Activated CD4-positive, alpha-beta T cell treated with anti-CD3 and anti-CD28 coated beads, Interleukin-2, amount 50 U/mL, for 48 hours (primary cell): ENCODE results near the gene METTL25.

Experiments used
- DNase-seq, 2 experiments: peaks; one replicate each; pipeline ENCODE4 v3.0.0-alpha.2; 2020

METTL25 gene

DNA sequence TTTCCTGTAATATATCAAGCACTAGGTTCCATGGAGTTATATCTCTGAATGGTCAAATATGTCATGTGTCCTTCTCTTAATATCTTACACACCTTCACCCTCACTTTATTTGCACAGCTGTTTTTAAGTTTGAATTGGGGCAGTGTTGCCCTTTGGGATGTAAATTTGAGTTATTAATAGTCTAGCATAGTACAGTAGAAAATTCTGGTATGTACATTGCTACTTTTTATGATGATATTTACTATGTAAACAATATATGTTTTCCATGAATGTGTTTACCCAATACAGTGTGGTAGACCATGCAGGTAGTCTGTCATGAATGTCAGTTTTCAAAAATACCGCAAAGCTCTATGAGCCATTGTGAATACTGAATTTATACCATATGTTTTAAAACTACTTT, 50.5 kb downstream of the METTL25 start:
- DNase-seq, result no peak

DNA sequence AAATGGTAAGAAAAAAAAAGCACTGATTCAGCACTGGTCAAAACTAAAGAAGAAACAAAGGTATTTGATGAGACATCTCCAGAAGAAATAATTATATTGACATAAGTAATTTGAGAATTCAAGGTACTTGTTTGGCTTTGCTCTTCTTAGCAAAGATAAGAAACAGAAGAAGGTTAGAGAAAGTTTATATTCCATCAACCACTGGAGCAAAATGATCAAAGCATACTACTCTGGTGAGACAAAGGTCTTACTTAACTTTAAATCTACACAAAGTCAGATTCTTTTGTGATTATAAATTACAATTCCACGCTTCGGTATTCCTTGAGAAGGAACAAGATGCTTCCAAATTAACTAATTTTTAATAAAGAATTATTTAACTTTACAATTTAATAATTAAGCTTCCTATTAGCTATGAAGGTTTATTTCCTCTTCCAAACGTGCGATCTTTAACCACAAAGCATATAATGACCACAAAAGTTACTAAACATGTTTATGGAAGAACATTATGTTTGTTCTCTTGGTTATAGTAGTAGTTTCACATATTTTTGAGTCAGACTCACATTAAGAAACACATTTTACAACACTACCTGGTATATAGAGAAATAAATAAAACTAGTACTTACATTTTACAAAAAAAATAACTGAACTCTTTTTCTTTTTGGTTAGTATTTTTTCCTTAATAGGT, 53.4 kb downstream of the METTL25 start:
- DNase-seq, result no peak

DNA sequence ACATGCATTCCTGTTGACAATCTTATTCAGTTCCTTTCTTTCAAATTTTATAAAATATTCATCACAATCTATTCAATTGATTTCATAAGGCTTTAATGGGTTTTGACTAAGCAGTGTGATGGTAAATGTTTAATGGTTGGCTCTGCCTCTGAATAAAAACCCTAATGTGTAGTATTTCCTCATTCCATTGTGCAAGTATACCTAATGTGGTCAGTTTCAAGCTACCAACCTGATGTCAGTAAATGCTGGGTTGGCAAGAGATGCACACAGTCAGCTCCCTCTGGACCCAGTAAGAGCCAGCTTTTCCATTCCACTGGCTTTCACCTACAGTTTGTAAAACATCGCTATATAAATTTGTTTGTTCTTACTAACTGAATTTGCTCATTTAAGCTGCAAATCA, 53.9 kb downstream of the METTL25 start:
- DNase-seq, result no peak

DNA sequence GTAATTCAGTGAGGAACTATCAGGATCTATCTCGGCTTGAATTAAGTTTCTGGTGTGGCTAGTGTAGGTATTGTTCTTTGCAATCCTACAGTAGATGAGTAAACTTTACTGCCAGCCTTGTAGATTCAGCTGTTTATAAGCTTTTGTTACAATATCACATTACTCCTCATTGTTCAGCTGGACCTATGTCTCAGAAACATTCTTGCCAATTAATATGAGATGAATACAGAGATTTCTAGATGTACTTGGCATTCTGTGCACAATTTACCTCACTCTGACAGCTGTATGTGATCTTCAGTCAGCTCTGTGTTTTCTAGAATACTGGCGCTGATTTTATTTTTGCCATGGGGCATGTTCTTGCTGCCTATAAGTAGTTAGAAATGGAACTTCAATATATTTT, 55.7 kb downstream of the METTL25 start:
- no peak for DNase-seq

- no peak for DNase-seq
Observed at GRCh38 chr12:82414926-82415325, 56.6 kb downstream of the METTL25 start.

DNA sequence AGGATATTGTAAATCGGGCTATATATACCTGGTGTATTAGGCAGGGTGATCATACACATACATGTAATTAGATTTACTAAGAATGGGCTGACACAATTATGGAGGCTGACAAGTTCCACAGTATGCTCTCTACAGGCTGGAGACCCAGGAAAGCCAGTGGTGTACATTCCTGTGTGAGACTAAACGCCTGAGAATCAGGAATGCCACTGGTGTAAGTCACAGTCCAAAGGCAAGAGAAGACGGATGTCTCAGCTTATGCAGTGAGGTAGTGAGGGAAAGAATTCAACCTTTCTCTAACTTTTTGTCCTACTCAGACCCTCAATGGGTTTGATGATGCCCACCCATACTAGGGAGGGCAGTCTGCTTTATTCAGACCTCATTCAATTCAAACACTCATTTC, 57.1 kb downstream of the METTL25 start:
- no peak for DNase-seq

GRCh38 chr12:82425241-82425640, 66.9 kb downstream of the METTL25 start:
- no peak for DNase-seq

DNA sequence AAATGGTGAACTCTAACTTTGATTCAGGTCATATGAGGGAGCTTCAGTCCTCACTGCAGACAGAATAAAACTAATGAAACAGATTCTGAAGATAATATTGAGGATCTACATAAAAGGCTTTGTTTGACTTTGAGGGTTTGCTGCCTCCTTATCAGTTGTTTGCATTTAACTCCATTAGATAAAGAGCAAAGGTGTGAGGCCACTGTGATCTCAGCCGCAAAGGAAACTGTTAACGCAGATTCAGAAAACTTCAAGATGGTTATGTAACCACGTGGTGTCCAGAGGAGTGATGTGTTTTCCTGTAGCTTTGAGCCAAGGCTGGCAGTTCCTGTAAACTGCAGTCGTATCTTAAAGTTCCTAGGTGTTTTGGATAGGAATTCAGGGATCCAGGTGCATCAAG, 67.8 kb downstream of the METTL25 start:
- DNase-seq, result no peak

GRCh38 chr12:82426586-82426985, 68.3 kb downstream of the METTL25 start:
- DNase-seq, result no peak

DNA sequence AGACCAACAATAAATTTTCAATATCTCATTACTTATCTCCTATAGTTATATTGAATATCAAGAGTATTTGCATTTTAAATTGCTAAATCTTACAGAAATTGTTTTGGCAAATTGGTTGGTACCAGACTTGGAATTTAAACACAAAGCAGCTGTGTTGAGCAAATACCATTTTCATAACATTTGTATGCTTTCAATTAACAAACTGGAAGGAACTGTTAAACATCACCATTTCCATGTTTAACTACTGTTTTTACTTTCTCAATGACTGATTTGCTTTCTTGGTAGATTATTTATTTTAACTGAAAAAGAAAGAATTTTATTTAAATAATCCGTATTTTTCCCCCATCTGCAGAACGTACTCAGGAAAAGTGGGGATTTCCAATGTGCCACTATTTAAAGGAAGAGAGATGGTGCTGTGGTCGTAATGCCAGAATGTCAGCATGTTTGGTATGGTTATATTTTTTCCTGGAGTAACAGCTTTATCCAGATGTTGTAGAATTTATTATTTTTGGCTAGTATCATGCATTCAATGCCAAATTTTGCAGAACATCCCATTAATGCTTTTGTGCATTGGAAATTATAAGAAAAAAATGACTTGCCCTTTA, 72.3 kb downstream of the METTL25 start:
- no peak for DNase-seq

DNA sequence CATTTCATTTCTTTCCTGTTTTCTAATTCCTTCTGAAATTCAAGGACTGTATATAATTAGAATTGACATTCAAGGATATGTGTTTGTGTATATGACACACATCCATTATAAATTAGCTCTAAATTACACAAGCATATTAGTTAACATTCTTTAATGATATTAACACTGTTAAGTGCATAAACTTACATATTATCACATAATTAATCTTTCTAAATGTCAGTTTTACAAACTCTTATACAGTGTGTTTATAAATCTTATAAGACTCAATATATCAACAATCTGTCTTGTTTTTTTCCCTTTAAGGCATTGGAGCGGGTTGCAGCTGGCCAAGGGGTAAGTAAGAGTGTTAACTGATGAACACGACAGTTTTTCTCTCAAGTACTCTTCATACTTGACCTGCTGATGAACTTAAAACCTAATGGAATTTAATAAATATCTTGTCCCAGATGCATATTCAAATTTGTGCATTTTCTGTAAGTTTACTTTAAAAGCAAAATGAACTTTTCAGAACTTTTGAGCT, 76.1 kb downstream of the METTL25 start:
- DNase-seq, result no peak

DNA sequence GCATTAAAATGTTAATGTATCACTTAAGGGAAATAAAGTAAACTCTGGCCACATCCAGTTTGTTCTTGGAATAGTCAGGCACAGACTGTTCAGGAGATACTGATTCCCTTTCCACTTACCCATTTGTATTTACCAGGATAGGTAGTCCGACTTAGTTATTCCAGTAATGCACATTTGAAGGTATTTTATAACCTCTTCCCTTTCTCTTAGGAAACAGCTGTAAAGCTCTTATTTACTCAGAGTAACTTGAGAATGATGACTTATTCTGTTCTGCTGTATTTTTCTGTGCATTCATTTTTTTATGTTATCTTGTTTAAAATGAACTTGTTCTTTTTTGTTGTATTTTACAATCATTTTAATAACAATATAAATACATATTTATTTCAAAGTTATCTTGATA, 78.0 kb downstream of the METTL25 start:
- DNase-seq, result no peak

DNA sequence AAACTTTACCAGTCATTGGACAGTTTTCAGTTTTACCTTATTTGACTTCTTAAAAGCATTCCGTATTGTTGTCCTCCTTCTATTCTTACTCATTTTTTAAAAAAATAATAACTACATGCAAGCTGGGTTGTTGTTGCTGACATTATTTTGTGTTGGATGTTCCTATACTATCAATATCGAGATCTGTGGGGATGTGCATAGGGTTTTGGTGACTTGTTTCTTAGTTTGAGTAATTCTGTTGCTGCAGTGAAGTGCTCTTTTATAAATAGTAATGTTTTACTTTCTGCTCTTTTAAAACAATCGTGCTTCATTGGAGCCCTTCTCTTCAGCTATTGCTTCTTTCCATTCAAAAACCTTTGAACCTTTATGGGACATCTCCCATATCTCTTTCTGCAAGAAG, 79.4 kb downstream of the METTL25 start:
- DNase-seq, result no peak

GRCh38 chr12:82438356-82438755, 80.0 kb downstream of the METTL25 start:
- no peak for DNase-seq

DNA sequence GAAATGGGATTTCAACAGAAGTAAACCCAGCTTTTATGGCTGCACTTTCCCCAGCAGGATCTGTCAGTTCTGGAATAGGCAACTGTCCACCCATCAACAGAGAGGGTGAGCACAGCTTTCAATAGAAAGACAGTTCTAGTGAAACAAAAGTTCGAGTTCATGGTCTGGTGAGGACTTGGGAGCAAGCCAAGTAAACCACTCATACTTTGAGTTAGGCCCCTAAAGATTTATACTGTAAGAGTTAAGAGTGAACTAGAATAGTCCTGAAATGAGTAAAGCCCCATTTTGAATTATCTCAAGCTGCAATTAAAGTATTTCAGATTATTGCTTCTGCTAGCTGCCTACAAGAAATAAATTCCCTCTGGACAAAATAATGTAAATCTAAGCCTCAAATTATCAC, 82.6 kb downstream of the METTL25 start:
- no peak for DNase-seq

DNA sequence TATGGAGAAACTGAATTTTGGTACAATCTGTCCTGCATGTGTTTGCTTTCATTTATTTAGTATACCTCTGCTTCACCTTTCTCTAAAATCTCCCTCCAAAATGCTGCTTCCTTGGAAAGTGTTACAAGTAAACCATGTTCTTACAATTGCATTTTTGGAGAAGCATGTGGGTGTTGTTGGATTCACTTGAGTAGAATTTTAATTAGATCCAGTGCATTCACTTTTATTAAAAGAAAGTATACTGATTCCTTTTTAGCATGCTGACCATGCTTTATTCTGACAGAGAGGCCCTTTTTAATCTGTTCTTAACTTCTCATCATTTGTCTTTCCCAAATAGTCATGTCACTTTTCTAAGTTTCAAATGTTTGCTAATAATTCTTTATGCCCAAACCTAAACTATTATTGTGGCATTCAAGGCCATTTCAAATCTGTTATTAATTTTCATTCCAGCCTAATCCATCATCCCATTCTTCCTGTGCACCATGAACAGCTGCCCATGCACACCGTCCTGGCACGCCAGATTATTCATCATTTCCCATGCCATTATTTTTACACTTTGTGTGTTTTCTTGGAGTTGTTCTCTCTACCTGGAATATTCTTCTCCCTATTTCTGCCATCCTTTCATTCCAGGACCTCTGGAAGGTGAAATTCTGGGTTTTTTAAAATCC, 90.7 kb downstream of the METTL25 start:
- no peak for DNase-seq

DNA sequence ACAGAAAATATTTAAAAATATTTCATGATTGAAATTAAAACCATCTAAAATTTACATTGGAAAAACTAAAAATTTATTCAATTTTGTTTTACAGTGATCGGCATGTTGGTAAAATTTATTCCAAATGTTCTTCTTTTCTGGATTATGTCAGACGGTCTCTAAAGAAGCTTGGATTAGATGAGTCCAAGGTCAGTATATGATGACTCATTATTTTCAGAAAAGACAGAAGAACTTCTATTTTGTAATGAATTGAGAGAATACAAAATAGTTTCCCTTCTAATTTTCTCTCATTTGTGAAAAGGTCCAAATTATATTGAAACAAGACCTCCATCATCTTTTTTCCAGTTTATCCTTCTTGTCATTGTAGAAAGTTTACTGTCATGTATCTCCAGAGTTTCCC, 98.3 kb downstream of the METTL25 start:
- DNase-seq, result no peak

DNA sequence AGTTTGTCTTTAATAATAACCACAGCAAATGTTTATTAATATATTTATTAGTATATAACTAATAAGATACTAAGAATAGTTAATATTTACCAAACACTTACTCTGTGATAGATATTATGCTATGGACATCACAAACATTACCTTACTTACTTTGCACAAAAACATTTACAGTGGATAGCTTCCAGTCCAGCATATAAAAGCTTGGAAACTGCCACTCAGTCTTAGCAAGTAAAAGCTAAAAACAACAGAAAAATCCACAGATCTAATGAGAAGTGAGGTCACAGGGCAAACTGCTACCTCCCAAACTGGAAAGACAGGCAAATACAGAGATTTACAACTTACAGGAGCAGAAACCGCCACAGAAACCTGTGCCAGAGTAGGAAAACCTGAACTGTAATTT, 99.8 kb downstream of the METTL25 start:
- DNase-seq, result no peak

DNA sequence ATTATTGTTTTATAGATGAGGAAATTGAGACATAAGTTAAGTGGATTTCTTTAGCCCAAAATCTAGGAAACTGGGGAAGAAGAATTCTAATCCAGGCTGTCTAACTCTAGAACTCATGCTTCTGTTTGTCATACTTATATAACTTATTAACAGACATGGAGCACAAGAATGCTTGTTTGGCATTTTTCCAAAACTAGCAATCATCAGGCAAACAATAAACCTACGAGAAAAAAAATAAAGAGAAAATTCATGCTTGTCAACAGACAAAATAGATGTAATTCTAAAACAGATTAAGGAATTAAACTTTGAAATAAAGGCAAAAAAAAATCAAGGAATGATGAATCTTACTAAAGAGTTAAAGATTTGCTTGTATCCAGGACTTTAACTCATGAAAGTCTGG, 103.1 kb downstream of the METTL25 start:
- DNase-seq, result no peak

DNA sequence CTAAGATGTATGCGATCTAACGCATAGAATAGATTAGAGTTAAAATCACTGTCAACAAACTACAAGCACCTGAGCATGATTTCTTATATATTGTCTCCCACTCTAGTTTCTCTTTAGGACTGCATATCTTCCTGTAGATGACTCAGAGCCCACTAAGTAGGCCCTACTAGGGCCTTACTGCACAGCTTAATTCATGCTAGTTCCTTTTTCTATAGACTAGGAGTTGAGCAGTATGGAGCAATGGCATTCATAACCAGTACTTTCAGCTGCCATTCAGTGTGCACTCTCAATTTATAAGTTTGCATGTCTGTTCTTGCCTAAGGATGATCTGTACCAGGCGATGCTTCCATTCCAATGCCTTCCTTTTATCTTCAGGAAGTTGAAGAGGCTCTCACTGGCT, 103.5 kb downstream of the METTL25 start:
- no peak for DNase-seq

DNA sequence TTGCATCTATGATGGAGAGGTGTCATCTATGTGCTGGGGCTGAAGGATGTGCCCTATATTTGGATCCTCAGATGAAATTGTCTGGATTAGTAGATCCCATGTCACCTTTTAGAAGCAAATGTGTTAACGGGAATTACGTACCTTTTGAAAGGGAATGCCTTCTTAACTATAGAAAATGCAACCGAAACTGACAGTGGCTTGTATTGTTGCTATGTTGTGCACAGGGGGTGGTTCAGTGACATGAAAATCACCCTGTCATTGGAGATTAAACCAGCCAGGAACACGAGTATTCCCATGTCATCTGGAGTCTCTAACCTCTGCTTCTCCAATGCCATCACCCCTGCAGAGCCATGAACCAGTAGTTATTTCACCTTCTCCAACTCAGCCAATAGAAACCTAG, 110.2 kb downstream of the METTL25 start:
- no peak for DNase-seq

DNA sequence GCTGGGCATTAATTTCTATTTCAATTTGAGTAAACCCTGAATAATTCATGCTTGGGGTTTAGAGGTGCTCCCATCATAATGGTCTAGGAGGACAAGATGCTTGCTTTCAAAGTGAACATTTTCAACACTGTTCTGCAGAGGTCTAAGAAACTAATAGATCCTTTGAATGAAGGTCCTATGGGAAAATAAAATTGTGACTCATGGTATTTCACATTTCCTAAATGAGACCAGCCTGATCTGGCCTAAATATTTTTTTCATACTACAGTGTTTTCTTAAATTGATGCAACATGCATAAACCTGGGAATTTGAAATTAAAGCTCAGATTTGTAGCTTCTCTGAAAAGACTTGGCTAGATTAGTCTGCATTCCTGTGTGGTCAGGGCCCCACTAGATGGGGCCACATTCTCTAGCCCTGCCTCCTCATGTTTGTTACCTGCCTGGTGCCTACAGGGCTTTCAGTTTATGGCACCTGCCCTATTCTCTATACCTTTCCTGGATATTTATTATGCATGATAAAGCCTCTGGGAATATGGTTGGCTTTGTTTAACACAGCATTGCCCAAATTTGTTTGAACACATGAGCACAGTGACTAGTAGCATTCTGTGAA, 112.7 kb downstream of the METTL25 start:
- DNase-seq, result no peak

DNA sequence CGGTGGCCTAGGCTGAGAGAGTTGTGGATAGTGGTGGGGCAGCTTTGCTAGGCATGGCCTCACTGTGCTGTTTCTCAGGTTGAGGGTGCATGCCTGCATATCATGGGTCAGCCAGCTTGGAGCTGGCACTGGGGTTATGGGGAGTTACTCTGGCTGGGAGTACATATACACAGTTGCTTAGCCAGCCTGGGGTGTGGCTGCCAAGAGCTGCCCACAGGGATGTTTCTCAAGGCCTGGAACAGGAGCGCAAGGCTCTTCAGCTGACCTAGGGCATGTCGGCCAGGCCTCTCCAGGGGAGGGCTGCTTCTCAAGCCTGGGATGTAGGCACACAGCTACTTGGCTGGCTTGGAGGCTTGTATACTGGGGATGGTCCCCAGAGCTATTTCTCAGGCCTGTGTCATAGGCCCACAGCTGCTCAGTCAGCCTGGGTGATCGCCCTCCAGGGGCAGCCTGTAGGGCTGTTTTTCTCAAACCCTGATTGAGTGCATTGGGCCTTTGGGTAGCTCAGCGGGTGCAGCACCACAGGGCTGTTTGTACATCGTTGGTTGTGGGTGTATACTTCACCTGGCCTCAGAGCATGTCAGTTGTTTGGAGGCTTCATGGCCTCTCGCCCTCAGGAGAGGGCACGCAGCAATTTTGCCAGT, 114.9 kb downstream of the METTL25 start:
- no peak for DNase-seq
